Activated T-helper 1 cell treated with anti-CD3 and anti-CD28 coated beads, Interleukin-12 subunit alpha, Interleukin-12 subunit beta, Interleukin-2, Interleukin-4 antibody, amounts not matched to agents 30 ng/mL and 10 ng/mL and 1 ng/mL, durations not matched to agents 14 hours and 24 hours and 36 hours (primary cell): ENCODE results near the gene NTRK3. TPM values are rescaled to one million over a fixed set of nuclear protein-coding genes. Genes with fewer than 3 reads are reported as not detected.

ENCODE experiments used
- DNase-seq: peaks from one replicate; pipeline ENCODE4 v3.0.0; 2021; ENCODE audit warnings: low spot score
- H3K27ac Mint-ChIP-seq: one replicate; pipeline ENCODE4 v1.8.0; 2021; ENCODE audit warnings: mild to moderate bottlenecking, mixed read lengths
- H3K27me3 Mint-ChIP-seq: one replicate; pipeline ENCODE4 v1.8.0; 2022; ENCODE audit warnings: mild to moderate bottlenecking, moderate library complexity, mixed read lengths; ENCODE audit not compliant: insufficient read depth
- H3K36me3 Mint-ChIP-seq: one replicate; pipeline ENCODE4 v1.8.0; 2021; ENCODE audit warnings: low read depth, mixed read lengths
- H3K4me1 Mint-ChIP-seq: one replicate; pipeline ENCODE4 v1.8.0; 2021; ENCODE audit warnings: low read depth, mixed read lengths
- H3K4me3 Mint-ChIP-seq: one replicate; pipeline ENCODE4 v1.8.0; 2021; ENCODE audit warnings: mild to moderate bottlenecking, moderate library complexity, mixed read lengths
- H3K9me3 Mint-ChIP-seq: one replicate; pipeline ENCODE4 v1.8.0; 2021; ENCODE audit warnings: mixed read lengths
- intact Hi-C: fragments of 100-400 bp; cut with micrococcal nuclease; formaldehyde crosslinking; loops from one replicate; pipeline ENCODE4 v1.15.1; 2024
- total RNA-seq: library from RNA; stranded (reverse); gene quantifications from 2 replicates; pipeline ENCODE4 v1.2.3, GENCODE V29; 2022

NTRK3 gene
- total RNA-seq, 1 donor from 2014 or later: 0.29 TPM

DNA sequence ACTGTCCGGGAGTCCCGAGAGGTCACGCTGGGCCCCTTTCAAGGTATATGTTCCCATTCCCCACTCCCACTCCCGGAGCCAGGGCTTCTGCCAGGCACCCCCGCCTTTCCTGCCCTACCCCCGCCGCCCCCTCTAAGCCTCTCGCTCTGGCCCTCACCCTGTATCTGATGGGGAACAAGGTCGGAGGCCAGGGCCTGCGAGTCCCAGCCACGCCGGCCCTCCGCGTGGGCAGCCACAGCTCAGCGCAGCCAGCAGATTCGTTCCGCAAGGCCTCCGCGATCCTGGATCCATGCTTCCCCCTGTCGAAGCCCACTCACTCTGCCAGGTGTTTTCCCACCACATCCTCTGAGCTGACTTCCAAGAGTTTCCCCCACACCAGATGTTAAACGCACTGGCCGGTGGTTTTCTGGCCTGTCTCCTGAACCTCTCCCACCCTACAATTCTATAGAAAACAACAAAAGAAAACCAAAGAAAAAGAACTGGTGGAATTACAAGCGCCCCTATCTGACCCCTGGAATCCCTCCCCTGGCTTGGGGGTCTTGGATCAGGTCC is 303.7 kb downstream of the NTRK3 start:
- no peak overlapping the region for H3K27ac Mint-ChIP-seq
- H3K4me1 Mint-ChIP-seq: no peaks in the 10 kb centered on the region
- DNase-seq: no peak
- no peak overlapping the region for H3K4me3 Mint-ChIP-seq
- H3K9me3 Mint-ChIP-seq: no peaks in the 10 kb centered on the region
- H3K27me3 Mint-ChIP-seq: peaks cover 1% of the 10 kb centered on the region
- intact Hi-C loops: no loop called here
- no peaks in the 10 kb centered on the region for H3K36me3 Mint-ChIP-seq

DNA sequence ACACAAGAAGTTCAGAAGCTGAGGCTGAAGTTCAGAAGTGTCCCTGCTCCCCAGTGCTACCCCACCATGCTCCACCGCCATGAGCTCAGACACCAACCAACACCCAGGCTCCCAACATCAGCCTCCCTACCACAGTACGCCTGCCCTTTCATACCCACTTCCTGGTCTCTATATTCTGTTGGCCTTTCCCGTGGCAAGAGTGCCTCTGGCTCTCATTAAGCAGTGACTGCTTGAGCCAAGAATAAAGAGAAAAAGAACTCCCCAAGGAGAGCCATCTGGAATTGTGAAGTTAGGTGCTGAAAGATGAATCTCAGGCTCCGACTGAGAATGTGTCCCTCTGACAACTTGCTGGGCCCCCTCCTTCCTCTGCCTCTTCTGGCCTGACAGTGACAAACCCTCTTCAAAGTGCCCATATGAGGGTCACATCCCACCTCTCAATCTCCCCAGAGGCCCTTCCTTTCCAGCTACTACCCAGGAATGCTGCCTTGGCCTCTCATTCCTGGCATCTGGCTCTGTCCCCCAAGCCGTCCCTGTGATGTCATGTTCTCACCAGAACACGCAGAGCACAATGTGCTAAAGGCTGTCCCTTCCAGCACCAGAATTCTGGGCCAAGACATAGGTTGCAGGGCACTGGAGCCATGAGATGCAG is 306.8 kb downstream of the NTRK3 start:
- intact Hi-C loops: no loop called here
- no peak overlapping the region for H3K4me3 Mint-ChIP-seq
- DNase-seq: no peak
- no peaks in the 10 kb centered on the region for H3K9me3 Mint-ChIP-seq
- no peaks in the 10 kb centered on the region for H3K27me3 Mint-ChIP-seq
- H3K36me3 Mint-ChIP-seq: no peaks in the 10 kb centered on the region
- no peaks in the 10 kb centered on the region for H3K4me1 Mint-ChIP-seq
- H3K27ac Mint-ChIP-seq: no peak overlapping the region

DNA sequence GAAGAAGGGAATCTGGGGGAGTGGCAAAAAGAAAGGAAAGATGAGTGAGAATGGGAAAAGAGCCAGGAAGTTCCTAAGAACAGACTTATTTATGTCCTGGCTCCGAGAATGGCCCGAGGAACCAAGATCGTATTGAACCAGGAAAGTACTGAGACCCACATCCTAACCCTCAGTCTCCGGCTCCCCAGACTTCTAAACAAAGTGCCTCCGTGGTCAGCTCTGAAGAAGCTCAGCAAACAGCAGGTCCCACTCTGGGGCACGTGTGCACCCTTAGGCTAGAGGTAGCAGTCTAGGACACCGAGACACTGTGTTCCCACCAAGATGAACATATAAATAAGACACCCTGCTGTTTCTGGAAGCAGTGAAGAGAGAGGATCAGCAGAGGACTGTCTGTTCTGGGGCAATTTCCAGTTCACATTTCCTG is 307.4 kb downstream of the NTRK3 start:
- Mint-ChIP-seq H3K36me3 (no peaks in the 10 kb centered on the region), H3K4me3 (no peak overlapping the region), H3K27me3 (no peaks in the 10 kb centered on the region), H3K4me1 (no peaks in the 10 kb centered on the region), H3K27ac (no peak overlapping the region), H3K9me3 (no peaks in the 10 kb centered on the region)
- no peak for DNase-seq
- intact Hi-C loops: no loop called here

DNA sequence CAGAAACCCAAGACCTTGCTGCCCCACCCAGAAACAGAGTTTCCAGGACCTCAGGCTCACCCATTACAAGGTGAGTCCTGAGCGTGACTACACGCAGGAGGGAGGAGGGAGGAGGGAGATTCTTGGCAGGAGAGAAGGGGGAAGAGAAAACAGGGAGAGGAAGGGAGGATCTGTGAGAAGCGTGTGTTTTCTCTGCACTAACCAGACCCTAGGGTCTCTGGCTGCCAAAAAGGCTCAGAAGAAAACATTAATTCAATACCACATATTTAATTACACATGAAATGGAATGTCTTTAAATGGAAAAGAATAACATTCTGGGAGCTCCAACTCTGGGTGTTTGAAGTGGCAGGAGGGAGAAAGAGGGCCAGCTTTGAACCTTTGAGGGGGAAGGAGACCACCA is 309.0 kb downstream of the NTRK3 start:
- intact Hi-C loops: no loop called here
- H3K27me3 Mint-ChIP-seq: no peaks in the 10 kb centered on the region
- no peaks in the 10 kb centered on the region for H3K4me1 Mint-ChIP-seq
- H3K27ac Mint-ChIP-seq: no peak overlapping the region
- no peaks in the 10 kb centered on the region for H3K36me3 Mint-ChIP-seq
- no peak overlapping the region for H3K4me3 Mint-ChIP-seq
- DNase-seq: no peak
- H3K9me3 Mint-ChIP-seq: no peaks in the 10 kb centered on the region

DNA sequence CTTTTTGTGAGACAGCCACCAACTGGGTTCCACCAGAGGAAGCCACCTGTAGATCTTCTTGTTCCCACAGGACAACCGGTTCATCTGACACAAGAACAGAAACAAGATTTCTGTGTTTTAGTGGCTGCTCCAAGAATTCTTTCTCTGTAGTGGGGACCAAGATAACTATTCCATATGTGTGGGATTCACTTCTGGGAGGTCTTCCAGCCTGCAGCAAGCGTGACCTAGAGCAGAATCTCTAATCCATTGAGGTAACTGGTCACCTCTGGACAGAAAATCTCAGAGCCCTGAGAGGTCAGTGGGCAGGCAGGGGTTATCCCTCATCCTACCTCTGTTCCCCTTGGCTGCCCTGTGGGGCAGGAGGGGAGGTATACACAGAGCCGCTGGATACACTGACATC is 311.3 kb downstream of the NTRK3 start:
- intact Hi-C loops: no loop called here
- no peaks in the 10 kb centered on the region for H3K36me3 Mint-ChIP-seq

DNA sequence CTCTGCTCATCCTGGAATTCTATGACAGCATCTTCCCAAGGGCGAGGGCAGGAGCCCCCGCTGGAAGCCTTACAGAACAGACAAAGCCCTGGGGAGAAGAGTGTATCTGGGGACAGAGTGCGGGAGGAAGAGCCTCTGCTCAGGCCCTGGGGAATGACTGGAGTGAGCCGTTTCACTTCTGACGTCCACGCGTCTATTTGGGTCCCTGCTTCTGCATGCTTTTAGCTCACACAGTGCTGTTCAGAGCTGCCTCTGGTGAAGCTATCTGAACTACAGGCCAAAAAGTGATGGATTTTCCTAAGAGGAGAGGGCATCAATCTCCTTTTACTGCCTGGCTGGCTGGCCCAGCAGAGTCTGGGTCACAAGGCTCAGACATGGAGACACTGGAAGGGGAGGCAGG is 311.8 kb downstream of the NTRK3 start:
- H3K27me3 Mint-ChIP-seq: no peaks in the 10 kb centered on the region
- H3K36me3 Mint-ChIP-seq: no peaks in the 10 kb centered on the region
- no peak overlapping the region for H3K4me3 Mint-ChIP-seq
- no peak for DNase-seq
- no peak overlapping the region for H3K27ac Mint-ChIP-seq
- intact Hi-C loops: no loop called here
- no peaks in the 10 kb centered on the region for H3K4me1 Mint-ChIP-seq
- no peaks in the 10 kb centered on the region for H3K9me3 Mint-ChIP-seq

More for the DNA sequence above, 311.3 kb downstream of the NTRK3 start:
- H3K4me3 Mint-ChIP-seq: no peak overlapping the region
- DNase-seq: no peak
- no peaks in the 10 kb centered on the region for H3K27me3 Mint-ChIP-seq
- no peaks in the 10 kb centered on the region for H3K4me1 Mint-ChIP-seq
- no peaks in the 10 kb centered on the region for H3K9me3 Mint-ChIP-seq
- H3K27ac Mint-ChIP-seq: no peak overlapping the region

DNA sequence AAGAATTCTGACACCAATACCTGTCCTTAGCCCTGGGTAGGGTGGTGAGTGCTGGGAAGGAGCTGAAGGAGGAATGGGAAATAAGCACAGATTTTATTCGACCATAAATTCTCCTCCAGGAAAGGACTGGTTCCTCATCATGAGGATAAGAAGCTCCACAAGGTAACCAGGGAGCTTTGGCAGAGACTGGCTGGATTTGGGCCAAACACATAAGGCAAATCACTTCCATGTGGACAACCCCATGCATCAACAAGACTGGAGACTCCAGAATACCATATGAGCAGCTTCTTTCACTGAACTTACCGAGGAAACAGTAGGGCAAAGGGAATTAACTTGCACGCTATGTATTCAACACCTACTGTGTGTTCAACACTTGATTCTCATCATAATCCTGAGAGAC is 312.5 kb downstream of the NTRK3 start:
- Mint-ChIP-seq H3K27me3 (no peaks in the 10 kb centered on the region), H3K9me3 (no peaks in the 10 kb centered on the region), H3K27ac (no peak overlapping the region), H3K36me3 (no peaks in the 10 kb centered on the region), H3K4me3 (no peak overlapping the region), H3K4me1 (no peaks in the 10 kb centered on the region)
- DNase-seq: no peak
- intact Hi-C loops: no loop called here

DNA sequence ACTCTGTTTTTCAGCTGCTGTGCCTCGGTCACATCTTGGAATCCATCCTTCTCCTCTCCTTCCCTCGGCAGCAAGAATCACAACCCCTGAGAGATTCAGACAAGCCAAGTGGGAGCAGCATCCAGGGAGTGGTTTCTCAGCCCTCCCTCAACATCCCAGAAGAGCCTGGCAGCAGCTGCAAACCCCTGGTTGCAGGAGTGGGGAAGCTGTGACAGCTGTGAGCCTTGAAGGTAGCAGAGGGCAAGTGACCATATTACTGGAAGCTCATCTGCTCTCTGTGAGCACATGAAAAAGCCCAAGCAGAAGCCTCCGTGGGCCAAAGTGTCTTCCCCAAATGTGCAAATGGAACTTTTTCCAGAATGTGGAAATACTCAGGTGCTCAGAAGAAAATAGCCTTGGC is 312.9 kb downstream of the NTRK3 start:
- Mint-ChIP-seq H3K36me3 (no peaks in the 10 kb centered on the region), H3K4me3 (no peak overlapping the region), H3K4me1 (no peaks in the 10 kb centered on the region), H3K9me3 (no peaks in the 10 kb centered on the region), H3K27me3 (no peaks in the 10 kb centered on the region), H3K27ac (no peak overlapping the region)
- no peak for DNase-seq
- intact Hi-C loops: no loop called here

DNA sequence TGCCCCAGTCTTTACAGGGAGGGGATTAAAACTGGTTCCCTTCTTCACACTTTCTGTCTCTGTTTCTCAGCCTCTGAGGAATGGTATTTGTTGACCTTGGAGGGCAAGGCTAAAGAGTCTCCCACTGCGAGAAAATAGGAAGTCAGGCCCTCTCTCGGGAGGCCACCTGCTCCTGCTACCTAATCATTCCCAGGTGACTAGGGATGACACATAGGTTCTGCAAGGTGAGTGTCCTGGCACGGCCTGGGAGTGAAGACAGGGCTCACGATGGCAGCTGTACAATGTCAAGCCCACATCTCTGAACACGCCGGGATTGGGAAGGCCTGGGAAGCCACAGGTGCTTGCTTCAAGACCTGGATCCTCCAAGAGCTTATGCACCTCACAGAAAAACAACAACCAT is 314.2 kb downstream of the NTRK3 start:
- H3K4me3 Mint-ChIP-seq: no peak overlapping the region
- H3K9me3 Mint-ChIP-seq: no peaks in the 10 kb centered on the region
- H3K4me1 Mint-ChIP-seq: no peaks in the 10 kb centered on the region
- H3K36me3 Mint-ChIP-seq: no peaks in the 10 kb centered on the region
- no peak overlapping the region for H3K27ac Mint-ChIP-seq
- intact Hi-C loops: no loop called here
- no peak for DNase-seq
- H3K27me3 Mint-ChIP-seq: no peaks in the 10 kb centered on the region

DNA sequence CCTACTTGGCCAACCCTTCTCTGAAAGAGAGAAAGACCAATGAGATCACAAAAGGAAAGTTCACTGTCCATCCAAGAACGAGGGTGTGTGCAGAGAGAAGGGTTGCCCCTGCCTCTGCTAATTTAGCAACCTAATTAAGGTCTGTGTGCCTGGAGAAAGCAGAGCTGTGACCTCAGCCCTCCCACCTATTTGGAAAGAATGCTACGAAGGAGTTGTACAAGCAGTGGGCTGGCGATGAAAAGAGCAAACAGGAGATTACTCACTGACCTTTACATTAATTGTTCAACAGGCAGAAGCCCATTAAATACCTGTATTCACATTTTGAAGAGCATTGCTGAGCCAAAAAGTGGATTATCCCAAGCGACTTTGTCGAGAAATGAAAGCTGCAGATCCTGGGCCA is 314.9 kb downstream of the NTRK3 start:
- Mint-ChIP-seq H3K36me3 (no peaks in the 10 kb centered on the region), H3K27ac (no peak overlapping the region), H3K4me3 (no peak overlapping the region), H3K4me1 (no peaks in the 10 kb centered on the region), H3K27me3 (no peaks in the 10 kb centered on the region), H3K9me3 (no peaks in the 10 kb centered on the region)
- no peak for DNase-seq
- intact Hi-C loops: no loop called here

DNA sequence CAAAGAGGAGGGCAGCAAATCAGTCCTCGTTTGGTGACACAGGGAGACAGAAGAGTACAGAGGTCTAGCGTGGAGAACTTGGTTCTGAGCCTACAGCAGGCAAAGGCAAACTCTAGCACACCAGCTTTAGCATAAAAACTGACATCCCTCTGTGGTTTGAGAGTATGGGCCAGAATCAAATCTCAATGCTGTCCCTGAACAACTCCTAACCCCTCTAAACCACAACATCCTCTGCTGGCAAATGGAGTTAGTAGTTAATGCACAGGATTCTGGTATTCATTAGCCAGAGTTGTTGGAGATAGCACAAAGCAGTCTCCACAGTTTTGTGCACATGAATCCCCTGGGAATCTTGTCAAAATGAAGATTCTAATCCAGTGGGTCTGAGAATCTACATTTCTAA is 315.8 kb downstream of the NTRK3 start:
- DNase-seq: no peak

DNA sequence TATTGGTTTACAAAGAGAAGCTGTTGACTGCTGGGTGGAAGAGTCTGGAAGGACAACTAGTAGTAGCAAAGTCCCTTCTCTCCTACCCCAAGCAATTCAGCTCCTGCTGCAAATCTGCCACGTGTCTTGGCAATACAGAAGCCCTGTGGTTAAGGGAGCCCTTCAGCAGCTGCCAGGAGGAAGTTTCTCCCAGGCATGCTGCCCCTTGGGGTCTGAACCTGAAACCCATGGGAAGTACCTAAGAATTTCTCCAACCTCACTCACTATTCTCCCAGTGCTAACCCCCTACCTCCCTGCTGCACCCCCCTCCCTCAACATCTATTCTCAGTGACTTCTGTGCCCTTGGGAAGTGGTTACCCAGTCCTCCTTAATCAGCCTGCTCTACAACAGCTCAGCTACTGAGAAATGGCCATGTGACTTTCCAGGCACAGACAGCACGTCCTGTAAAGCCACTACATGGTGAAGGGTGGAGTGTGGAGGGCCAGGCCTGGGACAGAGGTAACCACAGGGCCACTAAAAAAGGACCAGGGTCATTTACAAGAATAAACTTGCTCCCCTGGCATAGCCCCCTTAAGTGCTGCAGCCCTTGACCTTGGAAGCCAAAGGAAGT is 316.6 kb downstream of the NTRK3 start:
- intact Hi-C loops: no loop called here
- Mint-ChIP-seq H3K4me1 (no peaks in the 10 kb centered on the region), H3K27me3 (no peaks in the 10 kb centered on the region), H3K27ac (no peak overlapping the region), H3K4me3 (no peak overlapping the region), H3K9me3 (no peaks in the 10 kb centered on the region), H3K36me3 (no peaks in the 10 kb centered on the region)
- no peak for DNase-seq

More for the DNA sequence above, 315.8 kb downstream of the NTRK3 start:
- H3K36me3 Mint-ChIP-seq: no peaks in the 10 kb centered on the region
- no peaks in the 10 kb centered on the region for H3K9me3 Mint-ChIP-seq
- intact Hi-C loops: no loop called here
- H3K27ac Mint-ChIP-seq: no peak overlapping the region
- H3K4me3 Mint-ChIP-seq: no peak overlapping the region
- H3K4me1 Mint-ChIP-seq: no peaks in the 10 kb centered on the region
- no peaks in the 10 kb centered on the region for H3K27me3 Mint-ChIP-seq

DNA sequence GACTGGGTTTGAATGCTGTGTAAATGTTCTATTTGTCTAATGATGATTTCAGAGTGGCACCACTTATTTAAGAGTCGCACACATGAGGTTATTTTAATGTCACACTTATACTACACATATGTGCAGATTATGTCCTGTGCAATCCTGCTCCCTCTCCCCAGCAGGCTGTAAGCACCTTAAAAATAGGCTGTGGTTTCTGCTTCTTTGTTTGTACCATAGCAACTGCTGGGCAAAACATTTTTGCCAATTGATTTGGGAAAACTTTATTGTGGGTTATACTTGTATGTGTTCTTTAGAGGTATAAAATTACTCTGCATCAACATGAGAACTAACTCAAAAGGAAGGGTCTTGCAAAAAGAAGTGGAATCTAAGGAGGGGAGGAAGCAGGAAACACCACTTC is 318.5 kb downstream of the NTRK3 start:
- Mint-ChIP-seq H3K4me1 (no peaks in the 10 kb centered on the region), H3K36me3 (no peaks in the 10 kb centered on the region), H3K27me3 (no peaks in the 10 kb centered on the region), H3K9me3 (no peaks in the 10 kb centered on the region), H3K27ac (no peak overlapping the region), H3K4me3 (no peak overlapping the region)
- intact Hi-C loops: no loop called here
- no peak for DNase-seq
